ENCODE results near the gene NYAP2.

Gene NYAP2

DNA sequence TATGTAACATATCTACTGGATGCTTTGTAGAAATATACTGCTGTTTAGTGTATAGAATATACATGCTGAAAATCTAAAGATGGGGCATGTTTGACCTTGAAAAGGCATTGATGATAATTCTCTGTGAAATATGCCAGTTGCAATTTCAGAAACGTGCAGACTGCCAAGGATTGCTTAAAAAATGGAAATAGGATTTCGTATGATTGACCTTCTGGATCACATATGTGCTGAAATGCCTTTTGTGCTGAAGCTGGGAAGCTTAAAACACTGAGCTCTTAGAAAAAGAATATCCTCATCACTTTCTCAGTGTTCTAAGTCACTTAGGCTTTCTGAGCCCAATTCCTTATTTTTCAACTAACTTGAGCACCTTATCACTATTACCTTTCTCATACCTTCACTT, 14.3 kb downstream of the NYAP2 start:
- H3K4me3 Mint-ChIP-seq: no peak overlapping the region
- H3K27ac Mint-ChIP-seq: no peak overlapping the region
- no peaks in the 10 kb centered on the region for H3K27me3 Mint-ChIP-seq
- intact Hi-C loops (cut with micrococcal nuclease): no loop called here
- no peaks in the 10 kb centered on the region for H3K9me3 Mint-ChIP-seq
- H3K4me1 Mint-ChIP-seq (ENCODE audit: low read depth): no peaks in the 10 kb centered on the region
- H3K36me3 Mint-ChIP-seq (ENCODE audit: low read depth): no peaks in the 10 kb centered on the region

DNA sequence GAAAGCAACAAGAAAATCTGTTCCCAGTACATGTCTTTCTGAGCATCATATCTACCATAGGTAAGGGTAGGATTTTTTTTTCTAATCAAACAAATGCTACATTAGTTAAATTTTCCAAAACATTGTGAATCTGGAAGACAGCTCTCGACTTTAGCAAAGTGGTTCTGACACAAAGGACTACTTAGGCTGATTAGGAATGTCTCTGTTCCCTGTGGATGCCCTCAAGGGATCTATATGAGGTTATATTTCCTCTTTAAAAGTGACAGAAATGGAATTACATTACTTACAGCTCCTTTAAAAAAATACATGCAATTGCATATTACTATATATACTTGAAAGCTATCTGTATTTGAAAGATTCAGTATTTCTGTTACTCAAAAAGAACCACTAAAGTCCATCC, 15.4 kb downstream of the NYAP2 start:
- no peaks in the 10 kb centered on the region for H3K4me1 Mint-ChIP-seq (ENCODE audit: low read depth)
- H3K27ac Mint-ChIP-seq: no peak overlapping the region
- intact Hi-C loops (cut with micrococcal nuclease): no loop called here
- no peaks in the 10 kb centered on the region for H3K36me3 Mint-ChIP-seq (ENCODE audit: low read depth)
- H3K4me3 Mint-ChIP-seq: no peak overlapping the region
- H3K27me3 Mint-ChIP-seq: no peaks in the 10 kb centered on the region
- H3K9me3 Mint-ChIP-seq: no peaks in the 10 kb centered on the region

GRCh38 chr2:225415341-225415740, 15.8 kb downstream of the NYAP2 start:
- Mint-ChIP-seq H3K36me3 (ENCODE audit: low read depth) (no peaks in the 10 kb centered on the region), H3K27ac (no peak overlapping the region), H3K27me3 (no peaks in the 10 kb centered on the region), H3K4me3 (no peak overlapping the region), H3K4me1 (ENCODE audit: low read depth) (no peaks in the 10 kb centered on the region), H3K9me3 (no peaks in the 10 kb centered on the region)
- intact Hi-C loops (cut with micrococcal nuclease): no loop called here

GRCh38 chr2:225415792-225416191, 16.3 kb downstream of the NYAP2 start:
- Mint-ChIP-seq H3K27ac (no peak overlapping the region), H3K9me3 (no peaks in the 10 kb centered on the region), H3K27me3 (no peaks in the 10 kb centered on the region), H3K4me3 (no peak overlapping the region), H3K36me3 (ENCODE audit: low read depth) (no peaks in the 10 kb centered on the region), H3K4me1 (ENCODE audit: low read depth) (no peaks in the 10 kb centered on the region)
- intact Hi-C loops (cut with micrococcal nuclease): no loop called here

GRCh38 chr2:225416616-225417367, 17.3 kb downstream of the NYAP2 start:
- H3K4me1 Mint-ChIP-seq (ENCODE audit: low read depth): no peaks in the 10 kb centered on the region
- no peak overlapping the region for H3K27ac Mint-ChIP-seq
- H3K4me3 Mint-ChIP-seq: no peak overlapping the region
- intact Hi-C loops (cut with micrococcal nuclease): no loop called here
- no peaks in the 10 kb centered on the region for H3K36me3 Mint-ChIP-seq (ENCODE audit: low read depth)
- H3K27me3 Mint-ChIP-seq: no peaks in the 10 kb centered on the region
- no peaks in the 10 kb centered on the region for H3K9me3 Mint-ChIP-seq

GRCh38 chr2:225419033-225419432, 19.5 kb downstream of the NYAP2 start:
- Mint-ChIP-seq H3K9me3 (no peaks in the 10 kb centered on the region), H3K4me1 (ENCODE audit: low read depth) (no peaks in the 10 kb centered on the region), H3K36me3 (ENCODE audit: low read depth) (no peaks in the 10 kb centered on the region), H3K27me3 (no peaks in the 10 kb centered on the region), H3K27ac (no peak overlapping the region), H3K4me3 (no peak overlapping the region)
- intact Hi-C loops (cut with micrococcal nuclease): no loop called here

DNA sequence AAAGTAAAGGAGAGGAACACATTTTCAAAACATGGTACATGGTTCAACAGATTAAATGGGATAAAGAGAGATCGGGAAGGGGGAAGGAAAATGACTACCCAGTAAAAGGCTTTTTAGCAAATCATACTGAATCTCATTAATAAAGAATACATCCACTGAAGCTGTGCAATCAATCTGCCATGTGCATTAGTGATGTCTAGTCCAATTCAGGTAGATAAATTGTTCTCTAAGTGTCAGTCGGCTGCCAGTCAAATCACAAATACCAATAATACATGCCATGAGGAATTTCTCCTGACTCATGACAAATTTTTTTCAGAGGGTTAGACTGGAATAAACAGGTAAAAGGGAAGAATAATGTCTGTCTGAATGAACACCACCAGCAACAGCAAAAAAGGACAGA, 22.6 kb downstream of the NYAP2 start:
- intact Hi-C loops (cut with micrococcal nuclease): no loop called here
- H3K27me3 Mint-ChIP-seq: no peaks in the 10 kb centered on the region
- H3K9me3 Mint-ChIP-seq: no peaks in the 10 kb centered on the region
- no peaks in the 10 kb centered on the region for H3K36me3 Mint-ChIP-seq (ENCODE audit: low read depth)
- no peak overlapping the region for H3K4me3 Mint-ChIP-seq
- H3K4me1 Mint-ChIP-seq (ENCODE audit: low read depth): no peaks in the 10 kb centered on the region
- no peak overlapping the region for H3K27ac Mint-ChIP-seq

DNA sequence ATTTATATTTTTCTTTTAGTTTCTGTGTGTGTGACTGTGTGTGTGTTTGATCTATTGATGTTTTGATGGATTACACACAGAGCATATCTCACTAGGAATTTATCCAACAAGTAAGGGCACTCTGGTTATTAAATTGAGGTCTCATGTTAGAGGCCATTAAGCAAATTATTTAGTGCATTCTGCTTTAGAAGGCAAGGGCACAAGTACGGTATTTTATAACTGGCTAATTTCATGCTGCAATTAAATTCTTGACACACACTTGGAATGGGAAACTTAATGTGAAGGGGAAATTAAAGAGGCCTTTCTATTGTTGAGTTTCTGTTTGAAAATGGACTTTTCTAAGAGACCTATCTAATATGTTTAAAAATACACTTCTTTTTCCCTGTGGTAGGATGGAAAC, 25.8 kb downstream of the NYAP2 start:
- no peaks in the 10 kb centered on the region for H3K9me3 Mint-ChIP-seq
- H3K27me3 Mint-ChIP-seq: no peaks in the 10 kb centered on the region
- no peaks in the 10 kb centered on the region for H3K4me1 Mint-ChIP-seq (ENCODE audit: low read depth)
- intact Hi-C loops (cut with micrococcal nuclease): no loop called here
- H3K27ac Mint-ChIP-seq: no peak overlapping the region
- H3K4me3 Mint-ChIP-seq: no peak overlapping the region
- no peaks in the 10 kb centered on the region for H3K36me3 Mint-ChIP-seq (ENCODE audit: low read depth)

- Mint-ChIP-seq H3K4me1 (ENCODE audit: low read depth) (no peaks in the 10 kb centered on the region), H3K27ac (no peak overlapping the region), H3K4me3 (no peak overlapping the region), H3K9me3 (peaks cover 8% of the 10 kb centered on the region), H3K36me3 (ENCODE audit: low read depth) (no peaks in the 10 kb centered on the region), H3K27me3 (no peaks in the 10 kb centered on the region)
- intact Hi-C loops (cut with micrococcal nuclease): no loop called here
These were observed 28.9 kb downstream of the NYAP2 start for GRCh38 chr2:225428360-225428759.

- Mint-ChIP-seq H3K27ac (no peak overlapping the region), H3K4me3 (no peak overlapping the region), H3K9me3 (peaks cover 8% of the 10 kb centered on the region), H3K4me1 (ENCODE audit: low read depth) (no peaks in the 10 kb centered on the region), H3K36me3 (ENCODE audit: low read depth) (no peaks in the 10 kb centered on the region), H3K27me3 (no peaks in the 10 kb centered on the region)
- intact Hi-C loops (cut with micrococcal nuclease): no loop called here
These were observed 30.2 kb downstream of the NYAP2 start for GRCh38 chr2:225429717-225430116.

DNA sequence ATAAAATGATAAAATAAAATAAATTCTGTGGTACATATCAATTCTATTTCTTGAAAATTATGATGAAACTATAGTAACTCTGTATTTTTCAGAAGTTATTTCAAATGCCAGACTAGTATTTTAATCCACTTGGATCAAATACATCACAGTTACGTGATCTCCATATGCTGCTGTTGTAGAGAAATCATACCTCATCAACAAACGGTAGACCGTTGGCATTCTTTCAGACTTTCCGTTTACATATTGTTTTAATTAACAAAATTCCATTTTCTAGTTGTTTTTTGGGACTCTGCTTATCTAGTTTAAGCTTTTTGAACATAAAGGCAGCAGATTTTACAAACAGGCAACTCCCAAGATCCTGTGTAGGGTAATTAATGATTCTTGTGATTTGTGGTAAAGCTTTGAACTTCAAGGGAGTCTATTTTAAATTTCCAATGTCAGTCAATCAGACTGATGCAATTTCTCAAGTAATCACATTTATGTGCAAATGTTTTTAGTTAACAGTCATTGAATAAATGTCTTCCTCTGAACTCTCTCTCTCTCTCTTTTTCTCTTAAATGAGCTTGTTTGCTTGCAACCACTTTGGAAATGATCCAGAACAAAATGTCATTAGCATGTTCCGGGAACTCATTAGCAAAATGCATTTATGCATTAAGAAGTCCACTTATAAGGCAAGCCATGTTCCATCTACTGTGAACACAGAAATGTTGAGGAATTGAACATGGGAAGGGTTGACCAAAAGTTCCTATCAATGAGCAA, 31.8 kb downstream of the NYAP2 start:
- intact Hi-C loops (cut with micrococcal nuclease): no loop called here
- no peaks in the 10 kb centered on the region for H3K4me1 Mint-ChIP-seq (ENCODE audit: low read depth)
- no peak overlapping the region for H3K4me3 Mint-ChIP-seq
- H3K27me3 Mint-ChIP-seq: no peaks in the 10 kb centered on the region
- H3K36me3 Mint-ChIP-seq (ENCODE audit: low read depth): no peaks in the 10 kb centered on the region
- H3K27ac Mint-ChIP-seq: no peak overlapping the region
- peaks cover 8% of the 10 kb centered on the region for H3K9me3 Mint-ChIP-seq

- H3K27me3 Mint-ChIP-seq: no peaks in the 10 kb centered on the region
- H3K4me3 Mint-ChIP-seq: no peak overlapping the region
- intact Hi-C loops (cut with micrococcal nuclease): no loop called here
- no peaks in the 10 kb centered on the region for H3K4me1 Mint-ChIP-seq (ENCODE audit: low read depth)
- no peak overlapping the region for H3K27ac Mint-ChIP-seq
- H3K36me3 Mint-ChIP-seq (ENCODE audit: low read depth): no peaks in the 10 kb centered on the region
- H3K9me3 Mint-ChIP-seq: peaks cover 8% of the 10 kb centered on the region
These were observed 34.5 kb downstream of the NYAP2 start for GRCh38 chr2:225434014-225434413.

- H3K27me3 Mint-ChIP-seq: no peaks in the 10 kb centered on the region
- H3K36me3 Mint-ChIP-seq (ENCODE audit: low read depth): no peaks in the 10 kb centered on the region
- H3K4me1 Mint-ChIP-seq (ENCODE audit: low read depth): no peaks in the 10 kb centered on the region
- no peak overlapping the region for H3K27ac Mint-ChIP-seq
- intact Hi-C loops (cut with micrococcal nuclease): no loop called here
- H3K9me3 Mint-ChIP-seq: peaks cover 13% of the 10 kb centered on the region
- H3K4me3 Mint-ChIP-seq: no peak overlapping the region
These were observed 37.8 kb downstream of the NYAP2 start for GRCh38 chr2:225437319-225437718.

GRCh38 chr2:225438248-225438647, 38.7 kb downstream of the NYAP2 start:
- no peaks in the 10 kb centered on the region for H3K36me3 Mint-ChIP-seq (ENCODE audit: low read depth)
- no peaks in the 10 kb centered on the region for H3K4me1 Mint-ChIP-seq (ENCODE audit: low read depth)
- H3K27me3 Mint-ChIP-seq: no peaks in the 10 kb centered on the region
- H3K9me3 Mint-ChIP-seq: peaks cover 5% of the 10 kb centered on the region
- no peak overlapping the region for H3K4me3 Mint-ChIP-seq
- intact Hi-C loops (cut with micrococcal nuclease): no loop called here
- no peak overlapping the region for H3K27ac Mint-ChIP-seq

GRCh38 chr2:225452677-225453076, 53.2 kb downstream of the NYAP2 start:
- Mint-ChIP-seq H3K4me3 (no peak overlapping the region), H3K27ac (no peak overlapping the region), H3K27me3 (no peaks in the 10 kb centered on the region), H3K4me1 (ENCODE audit: low read depth) (no peaks in the 10 kb centered on the region), H3K9me3 (no peaks in the 10 kb centered on the region), H3K36me3 (ENCODE audit: low read depth) (no peaks in the 10 kb centered on the region)
- intact Hi-C loops (cut with micrococcal nuclease): no loop called here

Measured in dendritic cell treated with granulocyte-macrophage colony-stimulating factor and Interleukin-4, amounts not matched to agents 40 ng/mL and 50 ng/mL, for 4 days (primary cell).